ENCODE data around the gene AFP.

The AFP gene

GRCh38 chr4:73450398-73451004, 14.5 kb downstream of the AFP start:
- no peaks in the 10 kb centered on the region for H3K36me3 ChIP-seq (ENCODE audit: control insufficient read depth, insufficient read depth, low read length)
- H3K4me2 ChIP-seq (ENCODE audit: low read length), result no peak overlapping the region
- no peaks in the 10 kb centered on the region for H3K27me3 ChIP-seq (ENCODE audit: control insufficient read depth, insufficient read depth, low read length)
- H3K9ac ChIP-seq, result no peak overlapping the region
- no peak for TF ChIP-seq CTCF (IDR thresholded peaks at IDR 0.05)
- no peak overlapping the region for H2AFZ ChIP-seq
- H3K27ac ChIP-seq, result no peak overlapping the region
- H3K4me1 ChIP-seq, result no peaks in the 10 kb centered on the region
- no peaks in the 10 kb centered on the region for H3K79me2 ChIP-seq
- H3K4me3 ChIP-seq (ENCODE audit: low read depth, low read length), result no peak overlapping the region
- no peaks in the 10 kb centered on the region for H3K9me3 ChIP-seq (ENCODE audit: control insufficient read depth, low read length)

- Histone ChIP-seq H3K4me2 (ENCODE audit: low read length) (no peak overlapping the region), H2AFZ (no peak overlapping the region), H3K4me1 (no peaks in the 10 kb centered on the region), H3K9me3 (ENCODE audit: control insufficient read depth, low read length) (no peaks in the 10 kb centered on the region), H3K4me3 (ENCODE audit: low read depth, low read length) (no peak overlapping the region), H3K27me3 (ENCODE audit: control insufficient read depth, insufficient read depth, low read length) (no peaks in the 10 kb centered on the region), H3K27ac (no peak overlapping the region), H3K9ac (no peak overlapping the region), H3K79me2 (no peaks in the 10 kb centered on the region), H3K36me3 (ENCODE audit: control insufficient read depth, insufficient read depth, low read length) (no peaks in the 10 kb centered on the region)
- TF ChIP-seq CTCF (IDR thresholded peaks at IDR 0.05), result no peak
Measured at GRCh38 chr4:73451404-73451803, 15.4 kb downstream of the AFP start.

- H3K27ac ChIP-seq, result no peak overlapping the region
- H3K36me3 ChIP-seq (ENCODE audit: control insufficient read depth, insufficient read depth, low read length), result no peaks in the 10 kb centered on the region
- no peak overlapping the region for H2AFZ ChIP-seq
- no peak for TF ChIP-seq CTCF (IDR thresholded peaks at IDR 0.05)
- no peak overlapping the region for H3K4me3 ChIP-seq (ENCODE audit: low read depth, low read length)
- H3K4me2 ChIP-seq (ENCODE audit: low read length), result no peak overlapping the region
- no peaks in the 10 kb centered on the region for H3K27me3 ChIP-seq (ENCODE audit: control insufficient read depth, insufficient read depth, low read length)
- no peaks in the 10 kb centered on the region for H3K4me1 ChIP-seq
- H3K9me3 ChIP-seq (ENCODE audit: control insufficient read depth, low read length), result no peaks in the 10 kb centered on the region
- no peaks in the 10 kb centered on the region for H3K79me2 ChIP-seq
- no peak overlapping the region for H3K9ac ChIP-seq
Measured at GRCh38 chr4:73451981-73452747, 16.1 kb downstream of the AFP start.

GRCh38 chr4:73452953-73453700, 17.1 kb downstream of the AFP start:
- Histone ChIP-seq H3K36me3 (ENCODE audit: control insufficient read depth, insufficient read depth, low read length) (no peaks in the 10 kb centered on the region), H2AFZ (no peak overlapping the region), H3K4me2 (ENCODE audit: low read length) (no peak overlapping the region), H3K79me2 (no peaks in the 10 kb centered on the region), H3K27ac (no peak overlapping the region), H3K27me3 (ENCODE audit: control insufficient read depth, insufficient read depth, low read length) (no peaks in the 10 kb centered on the region), H3K4me1 (no peaks in the 10 kb centered on the region), H3K4me3 (ENCODE audit: low read depth, low read length) (no peak overlapping the region), H3K9me3 (ENCODE audit: control insufficient read depth, low read length) (no peaks in the 10 kb centered on the region), H3K9ac (no peak overlapping the region)
- no peak for TF ChIP-seq CTCF (IDR thresholded peaks at IDR 0.05)
